HepG2 (cell line): ENCODE results near the gene HARBI1. TPM values are rescaled to one million over a fixed set of nuclear protein-coding genes. Genes with fewer than 3 reads are reported as not detected.

Source experiments
- BRD4 ChIP-seq: sonication (generic); formaldehyde crosslinking; IDR thresholded peaks from 2 replicates; pipeline ENCODE4 v1.4.0; 2020; ENCODE audit warnings: missing genetic modification reagents
- HES4 ChIP-seq: sonication (generic); formaldehyde crosslinking; IDR thresholded peaks from 2 replicates; pipeline ENCODE4 v1.9.0; 2021; ENCODE audit warnings: mild to moderate bottlenecking, missing genetic modification reagents, borderline replicate concordance
- KDM1A ChIP-seq: IDR thresholded peaks from 2 replicates; pipeline ENCODE4 v1.6.1; 2016; ENCODE audit warnings: missing compliant biosample characterization
- MAFG ChIP-seq: sonication (generic); formaldehyde crosslinking; IDR thresholded peaks from 2 replicates; pipeline ENCODE4 v1.5.1; 2020; ENCODE audit warnings: mild to moderate bottlenecking, missing genetic modification reagents
- MED1 ChIP-seq: sonication (generic); formaldehyde crosslinking; IDR thresholded peaks from 2 replicates; pipeline ENCODE4 v1.4.0; 2020; ENCODE audit warnings: missing genetic modification reagents
- NKX3-1 ChIP-seq: sonication (generic); formaldehyde crosslinking; IDR thresholded peaks from 2 replicates; pipeline ENCODE4 v1.5.0; 2020; ENCODE audit warnings: missing genetic modification reagents
- POLR2A ChIP-seq, 2 experiments: IDR thresholded peaks; 2 replicates each; pipeline ENCODE4 v1.6.1; 2011; ENCODE audit warnings: low read depth in 2 of 2, low read length in 2 of 2, mild to moderate bottlenecking in 1 of 2, moderate library complexity in 1 of 2; ENCODE audit not compliant: insufficient read depth in 1 of 2
- RAD21 ChIP-seq: fragments of 450-650 bp; formaldehyde crosslinking; IDR thresholded peaks from 2 replicates; pipeline ENCODE4 v1.5.0; 2020; ENCODE audit warnings: mild to moderate bottlenecking
- SALL2 ChIP-seq: sonication (generic); formaldehyde crosslinking; IDR thresholded peaks from 2 replicates; pipeline ENCODE4 v1.8.1; 2023; ENCODE audit warnings: mild to moderate bottlenecking, missing genetic modification reagents, inconsistent platforms
- SNAPC2 ChIP-seq: sonication (generic); formaldehyde crosslinking; IDR thresholded peaks from 2 replicates; pipeline ENCODE4 v1.8.1; 2022; ENCODE audit warnings: mild to moderate bottlenecking, missing genetic modification reagents
- ZC3H13 ChIP-seq: sonication (generic); formaldehyde crosslinking; IDR thresholded peaks from 2 replicates; pipeline ENCODE4 v1.8.1; 2023; ENCODE audit warnings: mild to moderate bottlenecking, missing genetic modification reagents, moderate library complexity
- ZNF234 ChIP-seq: sonication (generic); formaldehyde crosslinking; conservative IDR thresholded peaks from 2 replicates; pipeline ENCODE4 v1.5.1; 2020; ENCODE audit warnings: mild to moderate bottlenecking, missing genetic modification reagents
- ZNF563 ChIP-seq: sonication (generic); formaldehyde crosslinking; IDR thresholded peaks from 2 replicates; pipeline ENCODE4 v1.8.0; 2022; ENCODE audit warnings: mild to moderate bottlenecking, moderate library complexity, missing genetic modification reagents
- polyA plus RNA-seq, 8 experiments: library from polyadenylated mRNA; depleted of rRNA in 3 of 8; stranded (reverse) in 7 of 8; unstranded in 1 of 8; fragments of >200 nt; fragmentation: Illumina TruSeq in 4 of 8; extraction: Trizol in 4 of 8; gene quantifications; 2 replicates each; pipeline versions ENCODE4 v1.2.1 to v1.2.3, GENCODE V29; 2011 to 2016; ENCODE audit warnings: low read depth in 4 of 8, missing spikeins in 1 of 8, mixed read lengths in 1 of 8; ENCODE audit not compliant: insufficient read depth in 1 of 8
- total RNA-seq, 5 experiments: library from RNA; depleted of rRNA; stranded (reverse); fragments of >200 nt; fragmentation: Illumina TruSeq; extraction: Trizol; gene quantifications; 2 replicates each; pipeline ENCODE4 v1.2.3, GENCODE V29; 2016; ENCODE audit warnings: low read depth in 1 of 5
- TF ChIP-seq, protein P1 (sequence below): sonication (generic); formaldehyde crosslinking; IDR thresholded peaks from 2 replicates; pipeline ENCODE4 v1.8.0; 2023; ENCODE audit warnings: mild to moderate bottlenecking, missing genetic modification reagents
- TF ChIP-seq, protein P2 (sequence below): IDR thresholded peaks from 2 replicates; pipeline ENCODE4 v1.6.1; 2018; ENCODE audit warnings: missing genetic modification reagents, mild to moderate bottlenecking, missing compliant biosample characterization

HARBI1 gene
- total and polyA plus RNA-seq, 2 of the 13 experiments (the other 11 are each of a cell fraction or from before 2014, with no cell fraction given), result 2.5 to 4.8 TPM

DNA sequence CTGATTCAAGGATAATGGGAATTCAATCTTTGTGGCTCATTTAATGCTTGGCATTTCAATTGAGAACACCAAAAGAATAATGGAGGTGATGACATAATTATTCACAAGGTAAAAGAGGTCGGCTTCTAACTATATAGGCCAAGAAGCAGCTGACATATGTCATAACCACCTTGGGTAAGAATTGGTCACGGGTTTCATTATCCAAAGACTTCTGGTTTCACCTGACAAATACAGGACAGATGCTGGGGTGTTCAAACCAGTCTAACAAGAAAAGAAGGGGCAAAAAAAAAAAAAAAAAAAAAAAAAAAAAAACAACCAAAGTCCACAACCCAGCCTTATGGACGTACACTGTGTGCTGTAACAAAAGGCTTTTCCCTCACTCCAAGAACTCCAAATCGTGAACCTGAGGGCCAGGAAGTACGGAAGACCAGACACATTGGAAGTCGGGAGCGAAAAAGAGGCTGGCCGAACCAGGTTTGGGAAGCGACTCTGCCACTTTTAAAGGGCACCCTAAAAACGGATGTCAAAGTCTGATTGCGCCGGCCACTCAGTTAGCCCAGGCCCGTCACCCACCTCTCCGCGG lies 385 bp downstream of the HARBI1 start (continued):
- TF ChIP-seq, protein P1, sequence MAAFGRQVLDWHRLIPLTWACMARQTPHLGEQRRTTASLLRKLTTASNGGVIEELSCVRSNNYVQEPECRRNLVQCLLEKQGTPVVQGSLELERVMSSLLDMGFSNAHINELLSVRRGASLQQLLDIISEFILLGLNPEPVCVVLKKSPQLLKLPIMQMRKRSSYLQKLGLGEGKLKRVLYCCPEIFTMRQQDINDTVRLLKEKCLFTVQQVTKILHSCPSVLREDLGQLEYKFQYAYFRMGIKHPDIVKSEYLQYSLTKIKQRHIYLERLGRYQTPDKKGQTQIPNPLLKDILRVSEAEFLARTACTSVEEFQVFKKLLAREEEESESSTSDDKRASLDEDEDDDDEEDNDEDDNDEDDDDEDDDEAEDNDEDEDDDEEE (CRISPR knock-in tag), result peak; percentile 72; the same call in 1 of the 2 replicates
- TF ChIP-seq KDM1A (CRISPR knock-in tag), result no peak
- TF ChIP-seq SNAPC2 (CRISPR knock-in tag), result 0 out of 2 replicates have a peak, but pooled peaks have one; percentile 58
- no peak for TF ChIP-seq ZNF563 (CRISPR knock-in tag)
- 0 out of 2 replicates have a peak, but pooled peaks have one; percentile 12 for TF ChIP-seq RAD21 (CRISPR knock-in tag)
- 0 out of 2 replicates have a peak, but pooled peaks have one; percentile 48 for TF ChIP-seq HES4 (CRISPR knock-in tag)
- peak; percentile 36; the same call in 1 of the 2 replicates for TF ChIP-seq MED1 (CRISPR knock-in tag)
- 0 out of 2 replicates have a peak, but pooled peaks have one; percentile 16 for TF ChIP-seq BRD4 (CRISPR knock-in tag)
- TF ChIP-seq NKX3-1 (CRISPR knock-in tag), result peak; percentile 31; the same call in 1 of the 2 replicates
- TF ChIP-seq ZC3H13 (CRISPR knock-in tag), result no peak
- TF ChIP-seq ZNF234 (CRISPR knock-in tag), result 0 out of 2 replicates have a peak, but pooled peaks have one; percentile 1
- TF ChIP-seq SALL2, result 0 out of 2 replicates have a peak, but pooled peaks have one; percentile 22
- TF ChIP-seq, protein P2, sequence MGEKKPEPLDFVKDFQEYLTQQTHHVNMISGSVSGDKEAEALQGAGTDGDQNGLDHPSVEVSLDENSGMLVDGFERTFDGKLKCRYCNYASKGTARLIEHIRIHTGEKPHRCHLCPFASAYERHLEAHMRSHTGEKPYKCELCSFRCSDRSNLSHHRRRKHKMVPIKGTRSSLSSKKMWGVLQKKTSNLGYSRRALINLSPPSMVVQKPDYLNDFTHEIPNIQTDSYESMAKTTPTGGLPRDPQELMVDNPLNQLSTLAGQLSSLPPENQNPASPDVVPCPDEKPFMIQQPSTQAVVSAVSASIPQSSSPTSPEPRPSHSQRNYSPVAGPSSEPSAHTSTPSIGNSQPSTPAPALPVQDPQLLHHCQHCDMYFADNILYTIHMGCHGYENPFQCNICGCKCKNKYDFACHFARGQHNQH (CRISPR knock-in tag), result no peak
- no peak for TF ChIP-seq MAFG (CRISPR knock-in tag)
- peak; percentile 60 to 87; a peak in 3 of 4 replicates for TF ChIP-seq POLR2A (IDR thresholded peaks at IDR 0.05; ENCODE audit: insufficient read depth in 1 of 2, low read depth in 2 of 2, low read length in 2 of 2)
